GM19239 (cell line): ENCODE measurements around the gene GPC6.
"Not testable (repeated sequence)": the region's sequence is repeated elsewhere in the genome, so short reads cannot be mapped to it uniquely, and the experiment has no call there.

Experiments used
- DNase-seq: peaks from one replicate; pipeline ENCODE4 v3.0.0; 2011; ENCODE audit warnings: low spot score; ENCODE audit not compliant: insufficient read length
- FAIRE-seq: peaks from 2 replicates; lab custom pipeline; 2011; peaks lifted over from hg19 to GRCh38; lab: Jason Lieb, UNC

The GPC6 gene

DNA sequence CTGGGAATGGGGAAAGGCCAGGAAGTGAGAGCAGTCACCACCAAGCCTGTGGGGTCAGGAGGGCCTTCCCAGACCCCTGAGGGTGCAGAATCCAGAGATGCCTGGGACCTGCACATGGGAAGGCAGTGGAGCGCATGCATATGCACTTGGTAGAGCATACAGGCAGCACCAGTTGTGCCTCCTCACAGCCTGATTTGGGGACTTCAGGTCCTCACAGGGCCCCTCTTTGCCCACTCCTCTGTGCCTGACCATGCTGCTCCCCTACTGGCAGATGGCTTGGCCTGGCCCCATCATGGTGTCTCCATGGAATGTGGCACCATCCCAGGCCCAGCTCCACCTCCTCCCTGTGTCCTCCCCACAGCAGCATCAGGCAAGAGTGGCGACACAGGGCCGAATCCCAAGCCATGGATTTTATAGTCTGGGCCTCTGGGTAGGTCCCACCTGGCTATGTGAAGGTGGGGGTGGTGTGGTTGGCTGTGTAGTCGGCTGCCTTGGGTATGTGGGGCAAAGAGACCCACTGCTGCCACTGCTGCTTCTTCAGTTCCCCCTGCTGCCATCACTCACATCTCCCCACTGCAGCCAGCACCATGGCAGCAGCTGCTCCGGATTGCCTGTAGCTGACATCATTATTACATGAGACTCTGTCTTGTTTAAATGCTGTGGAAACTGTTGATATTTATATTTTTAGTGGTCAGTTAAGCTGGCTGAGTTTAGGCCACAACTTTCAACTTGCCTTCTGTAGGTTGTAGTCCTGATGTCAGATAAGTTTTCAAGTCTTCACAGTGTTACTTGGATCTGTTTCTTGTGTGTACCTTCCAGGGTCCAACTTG is 247.0 kb downstream of the GPC6 start:
- no peak for DNase-seq
- no peak for FAIRE-seq

DNA sequence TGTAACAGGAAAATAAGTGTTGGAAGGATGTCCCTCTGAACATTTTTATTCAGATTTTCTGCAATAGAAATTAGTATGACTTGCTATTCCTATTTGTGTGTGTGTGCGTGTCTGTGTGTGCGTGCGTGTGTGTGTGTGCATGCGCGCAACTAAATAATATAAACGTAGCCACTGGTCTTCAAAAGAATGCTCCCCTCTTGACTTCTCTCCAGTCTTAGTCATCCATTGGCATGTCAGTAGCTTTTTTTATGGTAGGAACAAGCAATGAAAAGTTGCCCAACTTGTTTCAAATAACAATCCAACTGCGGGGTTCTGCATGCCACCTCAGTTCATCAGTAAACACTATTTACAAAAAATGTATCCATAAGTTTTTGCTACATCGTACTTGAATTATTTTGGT is 249.6 kb downstream of the GPC6 start:
- FAIRE-seq (no peak), DNase-seq (no peak)

DNA sequence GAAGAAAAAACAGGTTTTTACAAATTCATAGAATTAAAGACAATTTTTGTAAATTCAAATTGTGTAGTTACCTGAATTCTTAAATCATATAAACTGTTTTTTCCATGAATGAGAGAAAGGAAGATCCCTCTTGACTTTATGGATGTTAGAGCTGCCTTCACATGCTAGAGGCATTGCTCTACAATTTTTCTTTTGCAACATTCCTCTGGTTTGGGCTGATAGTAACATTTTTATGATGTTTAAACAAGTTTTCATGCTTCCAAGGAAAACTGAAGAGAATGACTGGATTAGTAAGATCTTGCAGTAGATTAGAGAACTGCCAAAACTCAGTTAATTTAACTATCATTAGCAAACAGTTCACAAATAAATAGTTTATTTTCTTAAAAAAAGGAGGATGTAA is 250.6 kb downstream of the GPC6 start:
- FAIRE-seq (no peak), DNase-seq (no peak)

DNA sequence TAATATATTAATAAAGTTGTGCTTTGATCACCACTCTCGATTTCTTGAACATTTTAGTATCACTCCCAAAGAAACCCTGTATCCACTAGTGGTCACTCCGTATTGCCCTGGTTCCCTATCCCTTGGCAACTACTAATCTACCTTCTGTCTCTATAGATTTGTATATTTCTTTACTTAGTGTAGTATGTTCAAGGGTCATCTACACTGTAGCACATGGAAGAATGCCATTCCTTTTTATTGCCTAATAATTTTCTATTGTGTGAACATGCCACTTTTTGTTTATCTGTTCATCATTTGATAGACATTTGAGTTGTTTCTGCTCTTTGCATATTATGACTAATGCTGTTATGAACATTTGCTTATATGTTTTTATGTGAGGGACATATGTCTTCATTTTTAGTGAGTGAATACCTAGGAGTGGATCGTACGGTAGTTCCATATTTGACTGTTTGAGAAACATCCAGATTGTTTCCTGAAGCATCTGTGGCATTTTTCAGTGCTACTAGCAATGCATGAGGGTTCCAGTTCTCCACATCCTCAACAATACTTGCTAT is 254.0 kb downstream of the GPC6 start:
- no peak for FAIRE-seq
- DNase-seq: no peak

DNA sequence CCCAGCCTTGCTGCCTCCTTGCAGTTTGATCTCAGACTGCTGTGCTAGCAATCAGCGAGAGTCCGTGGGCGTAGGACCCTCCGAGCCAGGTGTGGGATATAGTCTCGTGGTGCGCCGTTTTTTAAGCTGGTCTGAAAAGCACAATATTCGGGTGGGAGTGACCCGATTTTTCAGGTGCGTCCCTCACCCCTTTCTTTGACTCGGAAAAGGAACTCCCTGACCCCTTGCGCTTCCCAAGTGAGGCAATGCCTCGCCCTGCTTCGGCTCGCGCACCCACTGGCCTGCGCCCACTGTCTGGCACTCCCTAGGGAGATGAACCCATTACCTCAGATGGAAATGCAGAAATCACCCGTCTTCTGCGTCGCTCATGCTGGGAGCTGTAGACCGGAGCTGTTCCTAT is 269.5 kb downstream of the GPC6 start:
- DNase-seq, FAIRE-seq: not testable (repeated sequence)

DNA sequence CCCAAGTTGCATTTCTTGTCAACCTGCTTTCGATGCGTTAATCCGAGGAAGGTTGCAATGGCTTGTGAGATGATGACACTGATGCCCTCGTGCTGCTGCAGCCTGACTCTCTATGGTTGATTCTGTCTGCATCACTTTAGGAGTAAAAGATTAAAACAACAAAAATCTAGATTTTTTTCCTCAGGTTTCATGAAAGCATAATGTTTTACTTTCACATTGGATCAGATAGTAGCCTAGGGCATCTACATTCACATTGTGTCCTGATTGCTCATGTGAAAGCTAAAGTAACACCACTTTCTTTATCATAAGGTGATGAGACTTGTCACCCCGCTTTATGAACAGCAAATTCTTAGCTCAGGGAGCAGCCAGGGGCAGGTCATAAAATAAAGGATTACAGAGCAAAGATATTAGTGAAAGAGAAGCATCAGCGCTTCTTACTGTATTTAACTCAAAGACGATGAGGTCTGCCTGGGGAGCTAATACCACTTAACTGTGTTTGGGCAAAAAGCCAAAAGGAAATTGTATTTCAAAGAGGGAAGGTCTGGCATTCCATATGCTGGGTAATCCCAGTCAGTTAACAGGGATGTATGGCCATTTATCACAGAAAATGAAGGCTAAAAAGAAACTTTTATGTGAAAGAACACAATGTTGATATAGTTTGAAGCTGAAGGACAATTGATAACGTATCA is 270.5 kb downstream of the GPC6 start:
- DNase-seq: no peak

DNA sequence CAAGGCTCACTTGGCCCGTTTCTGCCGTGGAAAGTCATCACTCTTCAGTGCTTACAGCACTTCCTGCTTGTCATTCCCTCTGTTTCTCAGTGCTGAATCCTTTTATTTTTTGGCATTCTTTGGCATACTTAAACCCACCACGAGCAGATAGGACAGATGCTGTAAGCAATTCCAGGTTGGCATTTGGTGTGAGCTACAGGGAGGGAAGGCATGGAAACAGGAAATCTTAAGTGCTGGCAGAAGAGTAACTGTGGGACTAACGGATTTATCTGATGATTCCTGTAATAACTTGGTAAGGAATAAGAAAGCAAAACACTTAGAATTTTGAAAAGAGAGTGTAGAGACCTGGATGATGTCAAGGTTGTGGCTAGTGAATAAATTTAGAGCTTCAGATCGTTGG is 273.4 kb downstream of the GPC6 start:
- DNase-seq (no peak), FAIRE-seq (no peak)

More for the DNA sequence above, 270.5 kb downstream of the GPC6 start:
- no peak for FAIRE-seq

DNA sequence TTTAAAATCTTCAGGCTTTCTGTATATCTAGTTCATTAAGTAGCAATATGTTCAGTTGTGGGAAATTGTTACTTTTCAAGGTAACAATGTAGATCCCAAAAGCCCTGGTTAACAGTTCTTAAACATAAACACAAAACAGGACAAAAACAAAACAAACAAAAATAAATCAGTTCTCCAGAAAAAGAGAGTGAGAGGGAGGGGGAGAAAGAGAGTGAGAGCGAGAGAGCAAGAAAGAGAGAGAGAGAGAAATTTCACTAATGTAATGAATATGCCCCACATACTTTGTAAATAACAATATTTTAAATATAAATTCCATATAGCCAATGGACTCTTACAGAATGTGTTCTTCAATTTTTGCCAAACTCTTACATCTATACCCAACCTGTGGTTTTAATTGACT is 275.5 kb downstream of the GPC6 start:
- FAIRE-seq: no peak
- no peak for DNase-seq

DNA sequence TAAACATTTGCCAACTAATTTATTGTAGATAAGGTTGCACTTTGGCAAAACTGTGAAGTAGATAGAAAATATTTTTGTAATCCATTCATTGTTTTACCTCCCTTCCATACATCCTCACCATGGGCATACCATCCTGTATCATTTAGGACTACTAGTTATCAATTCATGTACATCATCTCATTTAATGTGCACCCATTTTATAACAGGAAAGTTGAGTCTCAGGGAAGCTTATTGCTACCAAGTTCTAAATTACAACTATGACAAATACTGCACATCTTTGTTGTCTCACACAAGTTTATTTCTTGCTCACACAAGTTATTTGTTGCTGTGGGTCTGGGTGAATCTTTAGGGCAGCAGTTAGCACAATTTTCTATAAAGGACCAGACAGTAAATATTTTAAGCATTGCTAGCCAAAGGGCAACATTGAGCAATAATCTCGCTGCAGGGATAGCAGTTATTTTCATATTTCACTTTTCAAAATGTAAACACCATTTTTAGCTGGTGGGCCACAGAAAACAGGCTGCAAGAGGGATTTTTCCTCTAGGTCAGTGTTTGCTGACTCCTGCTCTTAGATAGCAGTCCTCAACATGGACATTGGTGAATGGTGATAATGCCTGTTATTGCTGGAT is 276.5 kb downstream of the GPC6 start:
- DNase-seq (no peak), FAIRE-seq (no peak)

DNA sequence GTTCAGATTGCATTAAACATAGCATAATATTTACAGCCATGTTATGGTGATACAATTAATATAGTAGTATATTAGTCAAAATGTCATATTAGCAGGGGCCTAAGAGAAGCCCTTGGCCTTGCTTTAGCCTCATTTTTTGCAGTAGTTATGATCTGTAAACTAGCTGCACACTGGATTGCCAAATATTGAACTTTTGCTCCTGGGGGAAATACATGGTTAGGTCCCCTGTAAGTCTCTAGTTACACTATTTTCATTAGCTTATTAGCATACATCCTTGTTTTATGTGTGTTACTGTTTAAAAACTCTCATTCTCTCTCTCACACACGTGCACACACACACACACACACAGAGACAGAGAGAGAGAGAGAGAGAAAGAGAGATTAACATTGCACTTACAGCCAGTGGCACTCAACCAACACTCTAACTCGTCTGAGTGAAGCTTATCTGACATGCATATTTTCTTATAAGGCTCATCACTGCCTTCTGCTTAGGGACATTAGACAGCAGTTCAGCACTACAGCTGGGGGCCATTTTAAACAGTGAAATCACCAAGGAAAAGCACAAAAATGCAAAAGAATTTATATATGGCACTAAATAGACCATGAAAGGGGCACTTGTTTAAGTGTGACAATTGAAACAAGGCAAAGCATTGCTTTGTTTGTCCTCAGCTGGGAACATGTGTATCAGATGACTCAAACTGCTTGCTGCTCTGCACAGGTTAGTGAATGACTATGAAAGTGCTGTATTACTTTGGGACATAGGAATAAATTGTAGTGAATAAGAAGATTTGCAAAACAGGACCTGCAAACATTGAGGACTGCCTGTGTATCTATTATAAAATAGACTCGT is 278.7 kb downstream of the GPC6 start:
- FAIRE-seq: no peak
- DNase-seq: no peak

DNA sequence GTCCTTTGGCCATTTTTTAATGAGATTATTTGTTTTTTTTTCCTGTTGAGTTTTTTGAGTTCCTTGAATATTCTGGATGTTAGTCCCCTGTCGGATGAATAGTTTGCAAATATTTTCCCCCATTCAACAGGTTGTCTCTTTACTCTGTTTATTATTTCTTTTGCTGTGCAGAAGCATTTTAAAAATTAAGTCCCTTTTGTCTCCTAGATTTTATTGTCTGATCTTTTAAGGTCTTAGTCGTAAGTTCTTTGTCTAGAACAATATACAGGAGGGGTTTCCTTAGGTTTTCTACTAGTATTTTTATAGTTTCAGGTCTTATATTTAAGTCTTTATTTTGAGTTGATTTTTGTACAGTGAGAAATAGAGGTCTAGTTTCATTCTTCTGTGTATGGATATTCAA is 284.4 kb downstream of the GPC6 start:
- no peak for FAIRE-seq

DNA sequence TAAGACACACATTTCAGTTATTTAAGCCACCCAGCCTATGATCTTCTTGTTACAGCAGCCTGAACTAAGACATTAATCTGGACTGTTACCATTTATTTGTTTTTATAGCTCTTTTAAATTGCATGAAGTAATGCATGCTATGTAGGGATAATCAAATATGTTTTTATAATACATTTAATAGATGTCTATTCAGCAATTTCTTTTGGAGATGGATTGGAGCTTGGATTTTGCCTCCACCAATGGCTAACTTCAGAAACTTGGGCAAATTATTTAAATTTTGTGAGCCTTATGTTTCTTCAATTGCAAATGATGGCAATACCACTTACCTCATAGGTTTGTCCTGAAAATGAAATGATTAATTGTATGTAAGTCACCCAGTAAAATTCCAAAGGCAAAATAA is 288.7 kb downstream of the GPC6 start:
- FAIRE-seq: no peak
- DNase-seq: no peak

More for the DNA sequence above, 284.4 kb downstream of the GPC6 start:
- DNase-seq: no peak

DNA sequence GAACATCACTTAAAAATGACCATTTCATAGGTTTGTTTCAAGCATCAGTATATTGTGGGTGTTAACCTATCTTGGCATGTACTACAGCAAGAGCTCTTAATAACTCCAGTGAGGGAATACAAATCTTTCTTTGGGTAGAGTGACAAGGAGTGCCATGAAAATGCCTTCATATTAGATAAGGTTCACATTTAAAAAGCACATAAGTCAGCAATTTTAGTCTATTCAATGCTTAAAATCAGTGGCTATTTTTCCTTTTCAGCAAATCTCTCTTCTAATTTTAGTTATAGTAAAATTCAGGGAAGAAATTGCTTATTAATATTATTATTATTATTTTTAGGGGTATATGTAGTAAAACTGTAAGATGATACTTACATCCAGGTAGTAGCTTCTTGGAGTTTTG is 291.1 kb downstream of the GPC6 start:
- FAIRE-seq (no peak), DNase-seq (no peak)

DNA sequence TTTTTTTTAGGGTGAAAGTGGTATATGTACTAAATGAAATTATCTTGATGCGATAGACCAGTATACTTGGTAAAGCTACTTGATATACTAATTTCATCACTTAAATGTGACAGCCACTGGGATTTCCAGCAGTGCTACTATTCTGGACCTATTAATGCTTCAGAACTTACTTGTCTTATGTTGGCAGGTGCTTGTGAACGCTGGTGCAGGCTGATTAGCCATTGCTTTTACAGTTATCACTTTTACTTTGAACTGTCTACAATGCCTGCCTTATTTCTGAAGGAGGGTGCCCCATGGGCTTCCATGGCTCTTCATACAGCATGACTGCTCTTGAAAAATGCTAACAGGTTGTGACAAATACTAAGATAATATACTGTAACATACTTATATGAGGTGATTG is 294.7 kb downstream of the GPC6 start:
- no peak for DNase-seq
- no peak for FAIRE-seq

DNA sequence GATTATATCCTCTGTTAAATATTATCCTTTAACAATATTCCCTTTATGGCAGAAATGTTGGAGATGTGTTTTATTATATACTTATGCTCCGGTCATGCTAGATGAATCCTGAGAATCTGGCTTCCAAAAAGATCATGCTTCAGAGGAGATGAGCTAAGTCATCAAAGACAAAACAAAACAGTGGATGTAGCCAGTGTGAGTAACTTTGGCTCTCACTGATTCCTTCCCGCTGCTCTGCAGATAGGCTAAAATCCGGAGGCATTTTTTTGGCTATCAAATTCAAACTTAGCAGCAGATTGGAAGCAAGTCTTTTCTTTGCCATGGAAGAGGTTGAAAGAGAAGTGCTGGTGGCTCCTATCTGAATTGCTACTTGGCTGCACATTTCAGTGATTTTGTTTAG is 295.9 kb downstream of the GPC6 start:
- FAIRE-seq: no peak
- DNase-seq: no peak

DNA sequence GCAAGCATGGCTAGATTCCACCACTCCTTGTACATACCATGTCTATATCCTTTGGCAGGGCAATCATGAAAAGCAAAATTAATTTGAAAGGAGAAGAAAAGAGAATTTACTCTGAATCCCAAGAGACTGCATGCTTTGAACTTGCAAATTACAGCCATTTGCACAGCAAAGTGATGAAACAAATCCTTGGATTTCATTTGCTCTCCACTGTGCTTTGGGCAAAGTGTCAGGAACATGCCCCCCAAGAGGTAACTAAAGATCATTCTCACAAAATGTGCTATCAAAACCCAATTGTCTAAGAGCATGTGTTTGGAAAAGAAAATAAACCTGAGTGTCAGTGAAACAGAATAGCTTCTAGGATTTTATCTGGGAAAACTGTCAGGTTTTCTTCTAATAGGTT is 298.5 kb downstream of the GPC6 start:
- FAIRE-seq: no peak

DNA sequence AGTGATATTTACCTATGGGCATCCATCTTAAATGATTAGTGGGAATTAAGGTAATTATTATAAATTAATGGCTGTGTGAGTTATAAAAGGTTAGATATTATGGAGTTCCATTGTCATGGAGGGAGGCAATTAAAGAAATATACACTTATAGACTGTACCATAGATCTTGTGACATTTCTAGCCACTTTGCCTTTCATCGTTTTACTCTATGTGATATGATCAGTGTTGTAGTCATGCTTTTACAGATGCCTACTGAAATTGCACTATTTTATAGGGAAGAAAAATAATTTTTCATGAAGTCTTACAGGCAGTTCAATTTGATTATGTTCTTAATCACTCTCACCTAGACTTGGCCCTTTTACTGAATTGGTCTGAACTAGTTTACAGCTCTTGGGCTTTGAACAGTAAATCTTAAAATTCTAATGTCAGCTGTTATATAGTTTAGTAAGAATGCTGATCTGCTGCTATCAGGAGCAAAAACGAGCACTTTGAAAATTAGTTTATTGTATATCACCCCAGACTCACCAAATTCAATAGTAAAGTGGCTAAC is 301.2 kb downstream of the GPC6 start:
- DNase-seq: no peak
- FAIRE-seq: no peak

More for the DNA sequence above, 298.5 kb downstream of the GPC6 start:
- no peak for DNase-seq

DNA sequence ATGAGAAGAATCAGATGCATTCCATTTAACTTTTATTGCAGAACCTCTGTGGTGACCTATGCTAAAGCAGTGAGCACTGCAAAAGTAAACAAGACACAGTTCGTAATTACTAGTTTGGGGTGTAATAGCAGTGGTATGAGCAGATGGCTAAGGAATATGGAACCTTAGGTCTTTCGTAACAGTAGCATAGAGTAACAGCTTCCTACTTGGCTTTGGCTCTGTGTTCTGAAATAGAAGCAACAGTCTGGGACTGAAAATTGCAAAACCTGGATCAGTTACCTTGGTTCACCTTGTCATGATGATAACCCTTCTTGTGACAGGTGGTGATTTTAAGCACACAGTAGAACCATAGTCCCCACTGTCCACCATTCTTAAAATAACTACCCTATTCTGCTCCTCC is 303.4 kb downstream of the GPC6 start:
- no peak for DNase-seq
- FAIRE-seq: no peak

DNA sequence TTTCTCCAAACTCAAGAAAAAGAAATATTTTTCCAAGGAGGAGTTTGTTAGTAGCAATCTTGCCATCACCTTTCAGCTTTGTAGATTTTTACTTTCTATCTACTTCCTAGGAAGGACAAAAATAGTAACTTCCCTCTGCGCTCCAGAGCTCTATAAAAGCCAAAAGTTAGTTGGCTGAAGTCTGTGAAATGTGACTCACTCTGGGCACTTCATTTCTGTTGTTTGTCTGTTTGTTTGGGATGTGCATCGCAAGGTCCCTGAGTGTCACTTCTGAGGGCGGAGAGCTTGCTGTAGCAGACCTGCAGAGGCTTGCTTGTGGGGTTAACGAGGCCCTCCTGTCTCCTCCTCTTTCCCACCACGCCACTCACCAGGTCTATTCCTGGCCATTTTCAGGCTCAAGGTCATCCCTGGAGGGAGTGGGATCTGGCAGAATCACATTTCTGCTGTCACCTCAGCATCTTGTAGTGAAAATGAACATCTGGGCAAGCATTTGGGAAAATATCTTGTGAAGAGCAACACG is 307.6 kb downstream of the GPC6 start:
- FAIRE-seq: no peak

DNA sequence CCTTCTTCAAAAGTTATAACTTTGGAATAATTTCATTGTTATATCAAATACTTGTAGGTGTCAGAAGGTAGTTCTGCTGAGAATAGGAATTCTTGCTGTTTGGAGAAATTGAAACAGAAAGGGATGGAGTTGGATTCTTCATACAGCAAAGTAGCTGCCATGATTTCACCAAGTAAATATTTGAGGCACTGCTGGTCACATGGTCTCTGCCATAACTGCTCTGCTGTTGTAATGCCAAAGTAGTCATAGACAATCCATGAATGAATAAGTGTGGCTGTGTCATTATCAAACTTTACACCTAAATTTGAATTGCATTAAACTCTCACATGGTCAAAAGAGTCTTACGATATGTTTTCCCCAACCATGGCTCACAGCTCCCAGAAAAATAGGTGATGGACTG is 308.6 kb downstream of the GPC6 start:
- FAIRE-seq: no peak
- no peak for DNase-seq

More for the DNA sequence above, 307.6 kb downstream of the GPC6 start:
- no peak for DNase-seq
